Keratinocyte (primary cell): ENCODE measurements around the gene CCNH.

Experiments used
- EZH2 ChIP-seq: IDR thresholded peaks from one replicate; pipeline ENCODE4 v1.6.1; 2012; ENCODE audit warnings: inconsistent platforms, mild to moderate bottlenecking, low read length, moderate library complexity
- TF ChIP-seq, protein P1 (sequence below), 3 experiments: IDR thresholded peaks in 1 of 3; conservative IDR thresholded peaks in 1 of 3; optimal IDR thresholded peaks in 1 of 3; 2 replicates in 2 of 3; 3 replicates in 1 of 3; pipeline versions ENCODE3 to v1.5.1; 2011; ENCODE audit warnings: low read length in 3 of 3, mild to moderate bottlenecking in 3 of 3, moderate library complexity in 2 of 3, control low read depth in 1 of 3, inconsistent platforms in 1 of 3; ENCODE audit not compliant: insufficient read depth in 2 of 3; ENCODE audit errors: extremely low read depth in 1 of 3

DNA sequence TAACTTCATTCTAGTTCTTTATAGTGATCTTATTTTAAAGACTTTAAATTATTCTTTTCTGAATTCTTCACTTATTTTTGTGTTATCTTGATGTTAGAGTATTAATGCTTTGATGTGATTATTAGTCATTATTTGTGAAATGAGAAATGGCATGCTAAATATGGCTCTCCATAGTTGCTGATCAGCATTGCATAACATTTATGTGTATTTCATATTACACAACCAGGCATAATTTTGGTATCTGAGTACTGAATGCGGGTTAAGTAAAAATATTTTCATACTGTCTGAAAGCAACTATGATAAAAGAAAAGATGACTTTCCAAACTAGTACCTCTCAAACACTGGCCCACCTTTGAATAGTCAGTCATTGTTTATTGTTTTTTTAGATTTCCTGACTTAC lies 41.1 kb upstream of the CCNH start:
- TF ChIP-seq, protein P1, sequence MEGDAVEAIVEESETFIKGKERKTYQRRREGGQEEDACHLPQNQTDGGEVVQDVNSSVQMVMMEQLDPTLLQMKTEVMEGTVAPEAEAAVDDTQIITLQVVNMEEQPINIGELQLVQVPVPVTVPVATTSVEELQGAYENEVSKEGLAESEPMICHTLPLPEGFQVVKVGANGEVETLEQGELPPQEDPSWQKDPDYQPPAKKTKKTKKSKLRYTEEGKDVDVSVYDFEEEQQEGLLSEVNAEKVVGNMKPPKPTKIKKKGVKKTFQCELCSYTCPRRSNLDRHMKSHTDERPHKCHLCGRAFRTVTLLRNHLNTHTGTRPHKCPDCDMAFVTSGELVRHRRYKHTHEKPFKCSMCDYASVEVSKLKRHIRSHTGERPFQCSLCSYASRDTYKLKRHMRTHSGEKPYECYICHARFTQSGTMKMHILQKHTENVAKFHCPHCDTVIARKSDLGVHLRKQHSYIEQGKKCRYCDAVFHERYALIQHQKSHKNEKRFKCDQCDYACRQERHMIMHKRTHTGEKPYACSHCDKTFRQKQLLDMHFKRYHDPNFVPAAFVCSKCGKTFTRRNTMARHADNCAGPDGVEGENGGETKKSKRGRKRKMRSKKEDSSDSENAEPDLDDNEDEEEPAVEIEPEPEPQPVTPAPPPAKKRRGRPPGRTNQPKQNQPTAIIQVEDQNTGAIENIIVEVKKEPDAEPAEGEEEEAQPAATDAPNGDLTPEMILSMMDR (optimal IDR thresholded peaks at IDR 0.05 in 1 of 3, IDR thresholded peaks at IDR 0.05 in 1 of 3, conservative IDR thresholded peaks at IDR 0.05 in 1 of 3; ENCODE audit: extremely low read depth in 1 of 3, insufficient read depth in 2 of 3, low read length in 3 of 3): no peak
- no peak for TF ChIP-seq EZH2
